Mucosa of stomach (tissue), 1 donor: ENCODE results near the gene CCDC6.
"Not testable (repeated sequence)": the region's sequence is repeated elsewhere in the genome, so short reads cannot be mapped to it uniquely, and the experiment has no call there.

Source experiments
- H3K27me3 ChIP-seq: one replicate; pipeline ENCODE4 v1.7.0; 2013; ENCODE audit warnings: mild to moderate bottlenecking, low read length; ENCODE audit not compliant: control insufficient read depth, insufficient read depth
- H3K36me3 ChIP-seq: one replicate; pipeline ENCODE4 v1.7.0; 2013; ENCODE audit warnings: low read length; ENCODE audit not compliant: control insufficient read depth, insufficient read depth
- H3K4me1 ChIP-seq: one replicate; pipeline ENCODE4 v1.7.0; 2013; ENCODE audit warnings: mild to moderate bottlenecking, low read length; ENCODE audit not compliant: control insufficient read depth, insufficient read depth
- H3K4me3 ChIP-seq: one replicate; pipeline ENCODE4 v1.7.0; 2013; ENCODE audit warnings: low read length
- H3K9ac ChIP-seq: one replicate; pipeline ENCODE4 v1.7.0; 2013; ENCODE audit warnings: mild to moderate bottlenecking, low read length, moderate library complexity
- H3K9me3 ChIP-seq: one replicate; pipeline ENCODE4 v1.7.0; 2013; ENCODE audit warnings: mild to moderate bottlenecking, low read length, moderate library complexity; ENCODE audit not compliant: control insufficient read depth
- donor health status: Pancreatic carcinoma.

CCDC6 gene

GRCh38 chr10:59877191-59877671, 29.1 kb downstream of the CCDC6 start:
- Histone ChIP-seq H3K9me3 (no peaks in the 10 kb centered on the region), H3K36me3 (no peaks in the 10 kb centered on the region), H3K27me3 (no peaks in the 10 kb centered on the region), H3K4me1 (peaks cover 11% of the 10 kb centered on the region), H3K4me3 (no peak overlapping the region), H3K9ac (no peak overlapping the region)

- Histone ChIP-seq H3K4me1 (peaks cover 15% of the 10 kb centered on the region), H3K9me3 (no peaks in the 10 kb centered on the region), H3K4me3 (no peak overlapping the region), H3K36me3 (no peaks in the 10 kb centered on the region), H3K27me3 (no peaks in the 10 kb centered on the region), H3K9ac (no peak overlapping the region)
Measured at GRCh38 chr10:59876695-59877094, 29.7 kb downstream of the CCDC6 start.

GRCh38 chr10:59876208-59876607, 30.1 kb downstream of the CCDC6 start:
- peaks cover 20% of the 10 kb centered on the region for H3K4me1 ChIP-seq

DNA sequence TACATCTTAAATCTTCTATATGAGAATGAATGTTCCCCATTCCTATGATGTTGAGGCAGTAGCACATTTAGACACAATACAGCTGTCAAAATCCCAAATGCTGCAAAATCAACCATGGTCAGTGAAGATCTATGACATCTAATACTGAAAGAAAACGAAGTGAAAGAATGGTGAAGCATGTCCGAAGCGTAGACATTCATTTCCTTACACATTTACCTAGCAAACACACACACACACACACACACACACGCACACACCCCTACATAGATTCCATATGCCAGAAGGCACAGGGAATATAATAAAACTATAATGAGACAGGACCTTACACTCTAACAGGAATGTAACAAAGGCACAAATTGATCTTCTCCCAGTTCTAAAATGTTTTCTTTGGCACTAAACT, 32.5 kb downstream of the CCDC6 start:
- Histone ChIP-seq H3K9me3 (no peaks in the 10 kb centered on the region), H3K4me1 (peaks cover 23% of the 10 kb centered on the region), H3K4me3 (no peak overlapping the region), H3K36me3 (no peaks in the 10 kb centered on the region), H3K27me3 (no peaks in the 10 kb centered on the region), H3K9ac (no peak overlapping the region)

More at GRCh38 chr10:59876208-59876607, 30.1 kb downstream of the CCDC6 start:
- H3K36me3 ChIP-seq, H3K9ac ChIP-seq, H3K9me3 ChIP-seq, H3K4me3 ChIP-seq, H3K27me3 ChIP-seq: not testable (repeated sequence)

DNA sequence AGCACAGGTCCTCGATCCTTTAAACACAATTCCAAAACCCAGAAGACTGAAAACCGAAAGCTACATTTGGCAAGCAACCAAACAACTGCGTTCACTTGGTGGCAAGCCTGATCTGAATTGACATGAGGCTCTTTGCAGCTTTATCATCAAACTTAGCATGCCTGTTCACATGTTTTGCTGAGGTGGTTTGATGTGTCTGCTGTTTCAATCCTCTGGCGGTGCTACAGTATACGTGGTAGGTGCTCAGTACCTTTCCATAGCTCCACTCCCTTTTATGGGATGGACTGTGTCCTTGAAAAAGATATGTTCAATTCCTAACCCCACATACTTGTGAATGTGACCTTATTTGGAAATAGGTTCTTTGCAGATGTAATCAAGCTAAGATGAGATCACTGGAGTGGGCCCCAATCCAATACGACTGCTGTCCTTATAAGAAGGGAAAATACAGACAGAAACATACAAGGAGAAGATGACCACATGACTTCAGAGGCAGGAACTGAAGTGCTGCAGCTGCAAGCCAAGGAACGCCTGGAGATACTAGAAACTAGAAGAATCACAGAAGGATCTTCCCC, 33.4 kb downstream of the CCDC6 start:
- Histone ChIP-seq H3K36me3 (no peaks in the 10 kb centered on the region), H3K4me1 (peaks cover 32% of the 10 kb centered on the region), H3K27me3 (no peaks in the 10 kb centered on the region), H3K4me3 (no peak overlapping the region), H3K9me3 (no peaks in the 10 kb centered on the region), H3K9ac (no peak overlapping the region)

DNA sequence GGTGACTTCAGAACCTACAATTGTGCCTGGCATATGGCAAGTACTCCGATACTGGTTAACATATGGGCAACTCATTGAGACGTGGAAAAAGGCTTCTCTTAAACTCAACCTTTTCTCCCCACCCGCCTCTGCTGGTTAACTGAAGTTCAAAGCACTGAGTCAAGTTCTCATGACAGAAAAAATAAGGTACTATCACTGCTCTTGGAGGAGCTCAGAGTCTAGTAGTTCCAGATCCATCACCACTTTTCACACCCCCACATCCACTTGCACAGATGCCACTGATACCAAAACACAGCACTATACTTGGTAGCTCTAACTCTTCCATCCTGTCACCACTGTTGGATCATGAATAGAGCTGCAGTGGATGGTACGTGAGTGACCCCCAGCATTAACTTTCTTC, 36.2 kb downstream of the CCDC6 start:
- H3K4me1 ChIP-seq: peaks cover 49% of the 10 kb centered on the region
- no peaks in the 10 kb centered on the region for H3K36me3 ChIP-seq
- no peak overlapping the region for H3K9ac ChIP-seq
- H3K4me3 ChIP-seq: no peak overlapping the region
- H3K9me3 ChIP-seq: no peaks in the 10 kb centered on the region
- no peaks in the 10 kb centered on the region for H3K27me3 ChIP-seq

DNA sequence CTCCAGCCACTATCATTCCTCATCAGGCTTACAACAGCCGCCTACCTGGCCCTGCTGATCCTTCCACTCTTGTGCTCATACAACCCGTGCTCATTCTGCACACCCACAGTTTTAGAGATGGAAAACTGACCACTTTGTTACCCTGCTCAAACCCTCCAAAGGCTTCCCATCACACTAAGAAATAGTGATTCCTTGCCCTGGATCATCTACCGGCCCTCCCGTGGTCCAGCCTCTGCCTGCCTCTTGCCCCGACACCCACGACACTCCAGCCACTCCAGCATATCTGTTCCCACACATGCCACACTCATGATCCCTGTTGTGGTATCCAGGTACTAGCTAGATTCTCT, 36.8 kb downstream of the CCDC6 start:
- H3K4me1 ChIP-seq: peaks cover 55% of the 10 kb centered on the region
- H3K36me3 ChIP-seq: no peaks in the 10 kb centered on the region
- no peaks in the 10 kb centered on the region for H3K27me3 ChIP-seq
- H3K9ac ChIP-seq: no peak overlapping the region
- H3K4me3 ChIP-seq: no peak overlapping the region
- no peaks in the 10 kb centered on the region for H3K9me3 ChIP-seq

GRCh38 chr10:59868696-59869593, 37.4 kb downstream of the CCDC6 start:
- Histone ChIP-seq H3K4me1 (peaks cover 62% of the 10 kb centered on the region), H3K9me3 (no peaks in the 10 kb centered on the region), H3K27me3 (no peaks in the 10 kb centered on the region), H3K4me3 (no peak overlapping the region), H3K36me3 (no peaks in the 10 kb centered on the region), H3K9ac (no peak overlapping the region)

- Histone ChIP-seq H3K4me1 (peaks cover 57% of the 10 kb centered on the region), H3K36me3 (no peaks in the 10 kb centered on the region), H3K27me3 (no peaks in the 10 kb centered on the region)
Measured at GRCh38 chr10:59867590-59867989, 38.8 kb downstream of the CCDC6 start.

GRCh38 chr10:59865101-59865500, 41.3 kb downstream of the CCDC6 start:
- Histone ChIP-seq H3K36me3 (no peaks in the 10 kb centered on the region), H3K27me3 (no peaks in the 10 kb centered on the region), H3K9ac (no peak overlapping the region), H3K9me3 (no peaks in the 10 kb centered on the region), H3K4me3 (no peak overlapping the region), H3K4me1 (peaks cover 45% of the 10 kb centered on the region)

More at GRCh38 chr10:59867590-59867989, 38.8 kb downstream of the CCDC6 start:
- Histone ChIP-seq H3K9ac (no peak overlapping the region), H3K4me3 (no peak overlapping the region), H3K9me3 (no peaks in the 10 kb centered on the region)

GRCh38 chr10:59864141-59864962, 42.0 kb downstream of the CCDC6 start:
- Histone ChIP-seq H3K9me3 (no peaks in the 10 kb centered on the region), H3K4me1 (peaks cover 45% of the 10 kb centered on the region), H3K27me3 (no peaks in the 10 kb centered on the region), H3K4me3 (no peak overlapping the region), H3K36me3 (no peaks in the 10 kb centered on the region), H3K9ac (no peak overlapping the region)

GRCh38 chr10:59859570-59859969, 46.8 kb downstream of the CCDC6 start:
- Histone ChIP-seq H3K4me3 (no peak overlapping the region), H3K4me1 (peaks cover 20% of the 10 kb centered on the region), H3K9me3 (no peaks in the 10 kb centered on the region), H3K36me3 (no peaks in the 10 kb centered on the region), H3K9ac (no peak overlapping the region), H3K27me3 (no peaks in the 10 kb centered on the region)
